Fibroblast of pulmonary artery (primary cell): ENCODE data around the gene ARF3.

Experiments used
- DNase-seq: peaks from one replicate; pipeline ENCODE4 v3.0.0-alpha.2; 2010; ENCODE audit warnings: low read depth
- H3K4me3 ChIP-seq: replicated peaks from 2 replicates; pipeline ENCODE4 v1.5.1; 2011; ENCODE audit warnings: low read depth, mild to moderate bottlenecking, control low read depth, low read length, moderate library complexity
- CTCF ChIP-seq: IDR thresholded peaks from 2 replicates; pipeline ENCODE4 v1.5.1; 2011; ENCODE audit warnings: mild to moderate bottlenecking, control low read depth, low read length, inconsistent platforms; ENCODE audit errors: missing control alignments

Gene ARF3

GRCh38 chr12:48952691-48953090 lies 4.6 kb downstream of the ARF3 start:
- H3K4me3 ChIP-seq: no peak overlapping the region
- no peak for DNase-seq
- no peak for TF ChIP-seq CTCF

- H3K4me3 ChIP-seq: no peak overlapping the region
- no peak for TF ChIP-seq CTCF
- DNase-seq: no peak
These were observed 9.6 kb downstream of the ARF3 start for GRCh38 chr12:48947727-48948126.

GRCh38 chr12:48946943-48947342 lies 10.3 kb downstream of the ARF3 start:
- DNase-seq: no peak
- no peak for TF ChIP-seq CTCF
- H3K4me3 ChIP-seq: no peak overlapping the region

DNA sequence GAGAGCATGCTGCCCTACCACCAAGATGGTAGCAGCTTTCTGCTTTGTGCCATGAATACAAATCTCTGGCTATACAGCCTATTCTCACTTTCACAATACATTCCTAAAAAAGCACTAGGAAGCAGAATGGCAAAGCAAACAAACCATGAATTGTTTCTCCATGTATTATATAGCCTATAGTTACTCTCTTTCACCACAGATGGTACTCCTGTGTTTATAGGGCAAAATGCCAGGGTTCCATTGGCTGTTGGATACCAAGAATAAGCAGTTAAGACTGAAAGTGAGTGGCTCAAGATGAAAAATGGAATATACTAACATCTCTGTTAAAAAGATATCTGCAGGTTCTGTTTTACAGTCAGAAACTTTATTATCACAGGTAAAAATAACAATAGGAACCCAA lies 11.1 kb downstream of the ARF3 start:
- no peak overlapping the region for H3K4me3 ChIP-seq
- DNase-seq: no peak
- TF ChIP-seq CTCF: no peak

DNA sequence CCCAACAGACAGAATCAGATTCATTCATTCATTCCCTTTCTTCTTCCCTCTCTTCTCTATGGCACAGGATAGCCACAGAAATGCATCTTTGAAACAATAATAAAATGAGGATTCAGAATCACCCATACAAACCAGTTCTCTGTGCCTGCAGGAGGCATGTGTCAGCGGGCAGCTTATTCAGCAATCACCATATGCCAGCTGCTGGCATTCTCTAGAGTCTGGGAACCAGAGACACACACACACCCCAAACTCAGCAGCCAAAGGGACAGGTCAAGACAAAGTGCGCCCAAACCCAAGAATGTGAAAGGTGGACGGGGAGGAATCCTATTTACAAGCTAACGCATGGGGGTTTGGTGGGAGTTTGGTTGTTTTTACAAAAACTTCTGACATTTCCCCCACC lies 14.1 kb downstream of the ARF3 start:
- H3K4me3 ChIP-seq: no peak overlapping the region
- no peak for TF ChIP-seq CTCF
- no peak for DNase-seq

DNA sequence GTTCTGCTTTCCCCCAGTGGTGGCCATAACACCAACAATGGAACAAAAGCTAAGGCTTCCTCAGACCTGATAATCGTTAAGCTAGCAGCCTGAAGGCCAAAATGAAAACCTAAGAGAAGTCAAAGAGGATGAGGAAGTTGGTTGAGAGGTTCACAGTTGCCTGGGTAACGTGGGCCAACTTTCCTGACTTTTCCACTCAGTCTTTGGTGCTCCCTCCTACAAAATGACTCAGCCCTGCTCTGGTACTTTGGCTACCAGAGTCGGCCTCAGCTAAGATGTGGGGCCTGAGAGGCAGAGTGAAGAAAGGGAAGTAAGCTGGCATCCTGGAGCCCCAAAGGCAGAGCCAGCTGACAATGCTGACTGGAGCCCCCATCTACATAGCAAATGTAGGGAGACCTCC lies 17.1 kb downstream of the ARF3 start:
- DNase-seq: no peak
- no peak for TF ChIP-seq CTCF
- H3K4me3 ChIP-seq: no peak overlapping the region

GRCh38 chr12:48938805-48939204 lies 18.5 kb downstream of the ARF3 start:
- DNase-seq: no peak
- no peak overlapping the region for H3K4me3 ChIP-seq
- no peak for TF ChIP-seq CTCF
